Endothelial cell of umbilical vein (primary cell): ENCODE data around the gene GLT8D1.

ENCODE experiments used
- CTCF ChIP-seq, 2 donors: IDR thresholded peaks; 1 replicate in 1 of 2; 2 replicates in 1 of 2; pipeline ENCODE4 v1.5.1; 2011; ENCODE audit warnings: low read length in 2 of 2, mild to moderate bottlenecking in 2 of 2, moderate library complexity in 2 of 2, control low read depth in 1 of 2, inconsistent platforms in 1 of 2, low read depth in 1 of 2; ENCODE audit not compliant: insufficient read depth in 1 of 2; ENCODE audit errors: extremely low read depth in 1 of 2
- POLR2A ChIP-seq: IDR thresholded peaks from 2 replicates; pipeline ENCODE4 v1.6.1; 2012; ENCODE audit warnings: low read depth, mild to moderate bottlenecking, control low read depth, low read length

GRCh38 chr3:52671676-52672075 is 33.9 kb downstream of the GLT8D1 start:
- TF ChIP-seq CTCF (IDR thresholded peaks at IDR 0.05; ENCODE audit: extremely low read depth in 1 of 2, insufficient read depth in 1 of 2, low read depth in 1 of 2, low read length in 2 of 2) (no peak), POLR2A (no peak)
